ENCODE measurements around the gene GORASP1. TPM values are rescaled to one million over a fixed set of nuclear protein-coding genes. Genes with fewer than 3 reads are reported as not detected.
"Not testable (repeated sequence)": the region's sequence is repeated elsewhere in the genome, so short reads cannot be mapped to it uniquely, and the experiment has no call there.

GORASP1 gene
- total RNA-seq, 1 experiment from 2014 or later: 50.2 TPM

GRCh38 chr3:39065197-39065596, 42.2 kb downstream of the GORASP1 start:
- DNase-seq (ENCODE audit: low read depth): peak; percentile 18

- no peak for DNase-seq (ENCODE audit: low read depth)
Observed at GRCh38 chr3:39064646-39065045, 42.8 kb downstream of the GORASP1 start.

- DNase-seq (ENCODE audit: low read depth): no peak
Observed at GRCh38 chr3:39063143-39063542, 44.3 kb downstream of the GORASP1 start.

DNA sequence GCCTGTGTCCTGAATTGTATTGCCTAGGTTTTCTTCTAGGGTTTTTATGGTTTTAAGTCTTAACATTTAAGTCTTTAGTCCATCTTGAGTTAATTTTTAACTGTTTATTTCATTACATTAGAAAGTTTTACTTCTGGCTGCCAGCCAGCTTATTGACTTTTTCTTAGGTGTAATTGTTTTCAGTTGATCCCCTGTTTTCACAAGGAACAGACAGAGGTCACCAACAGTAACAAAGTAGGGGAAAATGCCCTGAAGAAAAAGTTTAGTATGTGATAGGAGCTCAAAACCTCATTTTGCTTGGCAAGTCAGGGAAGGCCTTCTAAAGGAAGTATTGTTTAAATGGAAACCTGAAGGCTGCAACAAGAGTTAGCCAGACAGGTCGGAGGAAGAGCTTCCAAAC, 45.2 kb downstream of the GORASP1 start:
- no peak for DNase-seq (ENCODE audit: low read depth)

- DNase-seq (ENCODE audit: low read depth): not testable (repeated sequence)
Observed at GRCh38 chr3:39061228-39061627, 46.2 kb downstream of the GORASP1 start.

- no peak for DNase-seq (ENCODE audit: low read depth)
Observed at GRCh38 chr3:39056151-39056550, 51.3 kb downstream of the GORASP1 start.

GRCh38 chr3:39053696-39054095, 53.7 kb downstream of the GORASP1 start:
- DNase-seq (ENCODE audit: low read depth): no peak

DNA sequence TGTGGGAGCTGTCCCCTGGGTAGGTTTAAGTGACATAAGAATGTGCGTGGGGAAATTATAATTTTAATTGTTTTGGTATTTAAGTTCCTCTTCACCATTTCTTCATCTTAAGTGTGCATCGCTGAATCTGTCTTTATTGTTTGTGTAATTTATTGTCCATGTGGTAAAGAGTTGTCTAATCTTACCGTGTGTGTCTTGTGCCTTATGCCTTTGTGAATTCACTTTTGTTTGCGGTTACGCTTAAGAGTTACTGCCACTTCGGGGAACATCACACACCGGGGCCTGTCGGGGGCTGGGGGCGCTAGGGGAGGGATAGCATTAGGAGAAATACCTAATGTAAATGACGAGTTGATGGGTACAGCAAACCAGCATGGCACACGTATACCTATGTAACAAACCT, 54.8 kb downstream of the GORASP1 start:
- no peak for DNase-seq (ENCODE audit: low read depth)

- DNase-seq (ENCODE audit: low read depth): peak; percentile 86
Observed at GRCh38 chr3:39051649-39052561, 55.5 kb downstream of the GORASP1 start, which contains the start of the genes SCN11A and WDR48. Gene SCN11A, minus strand, starts transcription at chr3:39051944. Its CDS starts 101,582 bp downstream, at chr3:38950362. Gene WDR48, plus strand, starts transcription at chr3:39052016. Its CDS starts 10 bp downstream, at chr3:39052026.

GRCh38 chr3:39050029-39050428, 57.4 kb downstream of the GORASP1 start:
- no peak for DNase-seq (ENCODE audit: low read depth)

Other genes with a start within 250 kb of the GORASP1 start
- not detected in 2 replicates for gene SCN11A, start 55.7 kb downstream of the GORASP1 start, total RNA-seq (2014; rRNA removed)
- gene WDR48, start 55.6 kb downstream of the GORASP1 start, total RNA-seq (2014; rRNA removed): 16.6 and 19.1 TPM in 2 replicates
- gene TTC21A, start 53 bp upstream of the GORASP1 start, total RNA-seq (2014; rRNA removed): 1.3 and 1.5 TPM in 2 replicates
- gene CSRNP1, start 46.0 kb upstream of the GORASP1 start, total RNA-seq (2014; rRNA removed): 13.0 and 18.9 TPM in 2 replicates
- gene XIRP1, start 85.0 kb upstream of the GORASP1 start, total RNA-seq (2014; rRNA removed): 0.71 and 4.1 TPM in 2 replicates
- not detected in 2 replicates for gene CX3CR1, start 172.4 kb upstream of the GORASP1 start, total RNA-seq (2014; rRNA removed)
- not detected in 2 replicates for gene CCR8, start 222.1 kb upstream of the GORASP1 start, total RNA-seq (2014; rRNA removed)